ENCODE measurements around the gene GRIA1. TPM values are rescaled to one million over a fixed set of nuclear protein-coding genes. Genes with fewer than 3 reads are reported as not detected.

The GRIA1 gene
- total and polyA plus RNA-seq, 2 donors (not counting 1 experiment from before 2014, with no cell fraction given) = not detected

- CTCF ChIA-PET = no interaction called here
- no peak overlapping the region for H3K4me3 ChIP-seq (ENCODE audit: control extremely low read depth in 1 of 5, extremely low read depth in 1 of 5, insufficient read depth in 1 of 5, low read depth in 2 of 5, low read length in 4 of 5)
- DNase-seq (no peak), ATAC-seq (ENCODE audit: low read depth) (no peak)
- no peak overlapping the region for H3K27ac ChIP-seq (ENCODE audit: low read length in 2 of 2)
- H3K27ac Mint-ChIP-seq = no peak overlapping the region
- peaks cover 0 to 3% (median 0%) of the 10 kb centered on the region in 3 donors for H3K9me3 ChIP-seq (ENCODE audit: control extremely low read depth in 1 of 3, control insufficient read depth in 2 of 3, insufficient read depth in 1 of 3, low read length in 2 of 3)
- no peaks in the 10 kb centered on the region for H3K4me1 Mint-ChIP-seq
- H3K27me3 Mint-ChIP-seq = no peaks in the 10 kb centered on the region
- no peaks in the 10 kb centered on the region for H3K27me3 ChIP-seq (replicated peaks in 1 of 4; ENCODE audit: control extremely low read depth in 1 of 4, control insufficient read depth in 3 of 4, insufficient read depth in 4 of 4, low read length in 3 of 4)
- no peaks in the 10 kb centered on the region for H4K20me1 ChIP-seq (ENCODE audit: control insufficient read depth, insufficient read depth, low read length, poor library complexity, severe bottlenecking)
- TF ChIP-seq, protein P1, sequence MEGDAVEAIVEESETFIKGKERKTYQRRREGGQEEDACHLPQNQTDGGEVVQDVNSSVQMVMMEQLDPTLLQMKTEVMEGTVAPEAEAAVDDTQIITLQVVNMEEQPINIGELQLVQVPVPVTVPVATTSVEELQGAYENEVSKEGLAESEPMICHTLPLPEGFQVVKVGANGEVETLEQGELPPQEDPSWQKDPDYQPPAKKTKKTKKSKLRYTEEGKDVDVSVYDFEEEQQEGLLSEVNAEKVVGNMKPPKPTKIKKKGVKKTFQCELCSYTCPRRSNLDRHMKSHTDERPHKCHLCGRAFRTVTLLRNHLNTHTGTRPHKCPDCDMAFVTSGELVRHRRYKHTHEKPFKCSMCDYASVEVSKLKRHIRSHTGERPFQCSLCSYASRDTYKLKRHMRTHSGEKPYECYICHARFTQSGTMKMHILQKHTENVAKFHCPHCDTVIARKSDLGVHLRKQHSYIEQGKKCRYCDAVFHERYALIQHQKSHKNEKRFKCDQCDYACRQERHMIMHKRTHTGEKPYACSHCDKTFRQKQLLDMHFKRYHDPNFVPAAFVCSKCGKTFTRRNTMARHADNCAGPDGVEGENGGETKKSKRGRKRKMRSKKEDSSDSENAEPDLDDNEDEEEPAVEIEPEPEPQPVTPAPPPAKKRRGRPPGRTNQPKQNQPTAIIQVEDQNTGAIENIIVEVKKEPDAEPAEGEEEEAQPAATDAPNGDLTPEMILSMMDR (IDR thresholded peaks at IDR 0.05) = no peak
- TF ChIP-seq EZH2 (IDR thresholded peaks at IDR 0.05; ENCODE audit: borderline replicate concordance, insufficient read depth, low read depth, low read length, poor library complexity, severe bottlenecking) = no peak
- no peak overlapping the region for H3K9ac ChIP-seq (ENCODE audit: low read length)
- no peak overlapping the region for H3K4me2 ChIP-seq (replicated peaks; ENCODE audit: low read depth, low read length, poor library complexity, severe bottlenecking)
- POLR2A ChIA-PET = no interaction called here
- no peaks in the 10 kb centered on the region for H3K36me3 ChIP-seq (replicated peaks in 1 of 2; ENCODE audit: control extremely low read depth in 1 of 2, control insufficient read depth in 1 of 2, extremely low read depth in 1 of 2, insufficient read depth in 2 of 2, low read length in 1 of 2)
- no peak overlapping the region for H2AFZ ChIP-seq (ENCODE audit: insufficient read depth, low read depth, low read length, poor library complexity, severe bottlenecking)
- no peaks in the 10 kb centered on the region for H3K9me3 Mint-ChIP-seq (ENCODE audit: insufficient read depth)
- H3K4me1 ChIP-seq (ENCODE audit: control insufficient read depth in 2 of 2, insufficient read depth in 2 of 2, low read length in 2 of 2) = no peaks in the 10 kb centered on the region
- H3K79me2 ChIP-seq (ENCODE audit: control insufficient read depth, insufficient read depth, low read length) = no peaks in the 10 kb centered on the region
- WGBS (ENCODE audit: insufficient coverage) = 78% methylated on average over 8 of the region's 8 CpGs
- H3K4me3 Mint-ChIP-seq = no peak overlapping the region
- intact Hi-C loops (cut with micrococcal nuclease) = no loop called here
These were observed 82.1 kb downstream of the GRIA1 start for GRCh38 chr5:153572411-153573145.

- 80% methylated on average over 1 of the region's 4 CpGs for WGBS (ENCODE audit: insufficient coverage)
- ChIA-PET POLR2A (no interaction called here), CTCF (interaction anchor here (0.6 kb wide), 1 partner anchor 11 kb away, joined by 5 read pairs; no protein-coding TSS in a partner anchor)
- Histone ChIP-seq H3K27ac (ENCODE audit: low read length in 2 of 2) (no peak overlapping the region), H3K9me3 (ENCODE audit: control extremely low read depth in 1 of 3, control insufficient read depth in 2 of 3, insufficient read depth in 1 of 3, low read length in 2 of 3) (peaks cover 0 to 3% (median 0%) of the 10 kb centered on the region in 3 donors), H3K36me3 (replicated peaks in 1 of 2; ENCODE audit: control extremely low read depth in 1 of 2, control insufficient read depth in 1 of 2, extremely low read depth in 1 of 2, insufficient read depth in 2 of 2, low read length in 1 of 2) (no peaks in the 10 kb centered on the region), H3K27me3 (replicated peaks in 1 of 4; ENCODE audit: control extremely low read depth in 1 of 4, control insufficient read depth in 3 of 4, insufficient read depth in 4 of 4, low read length in 3 of 4) (no peaks in the 10 kb centered on the region), H2AFZ (ENCODE audit: insufficient read depth, low read depth, low read length, poor library complexity, severe bottlenecking) (no peak overlapping the region), H3K79me2 (ENCODE audit: control insufficient read depth, insufficient read depth, low read length) (no peaks in the 10 kb centered on the region), H3K4me1 (ENCODE audit: control insufficient read depth in 2 of 2, insufficient read depth in 2 of 2, low read length in 2 of 2) (no peaks in the 10 kb centered on the region), H3K9ac (ENCODE audit: low read length) (no peak overlapping the region), H3K4me2 (replicated peaks; ENCODE audit: low read depth, low read length, poor library complexity, severe bottlenecking) (no peak overlapping the region), H4K20me1 (ENCODE audit: control insufficient read depth, insufficient read depth, low read length, poor library complexity, severe bottlenecking) (no peaks in the 10 kb centered on the region), H3K4me3 (ENCODE audit: control extremely low read depth in 1 of 5, extremely low read depth in 1 of 5, insufficient read depth in 1 of 5, low read depth in 2 of 5, low read length in 4 of 5) (no peak overlapping the region)
- ATAC-seq (ENCODE audit: low read depth) (no peak), DNase-seq (no peak)
- intact Hi-C loops (cut with micrococcal nuclease) = no loop called here
- Mint-ChIP-seq H3K9me3 (ENCODE audit: insufficient read depth) (no peaks in the 10 kb centered on the region), H3K4me3 (no peak overlapping the region), H3K27me3 (no peaks in the 10 kb centered on the region), H3K27ac (no peak overlapping the region), H3K4me1 (no peaks in the 10 kb centered on the region)
- TF ChIP-seq, protein P1 (IDR thresholded peaks at IDR 0.05) = no peak
- TF ChIP-seq EZH2 (IDR thresholded peaks at IDR 0.05; ENCODE audit: borderline replicate concordance, insufficient read depth, low read depth, low read length, poor library complexity, severe bottlenecking) = no peak
These were observed 83.0 kb downstream of the GRIA1 start for GRCh38 chr5:153573326-153574033.

Measured in B cell (primary cell).